ENCODE results near the gene RPS6KC1.

DNA sequence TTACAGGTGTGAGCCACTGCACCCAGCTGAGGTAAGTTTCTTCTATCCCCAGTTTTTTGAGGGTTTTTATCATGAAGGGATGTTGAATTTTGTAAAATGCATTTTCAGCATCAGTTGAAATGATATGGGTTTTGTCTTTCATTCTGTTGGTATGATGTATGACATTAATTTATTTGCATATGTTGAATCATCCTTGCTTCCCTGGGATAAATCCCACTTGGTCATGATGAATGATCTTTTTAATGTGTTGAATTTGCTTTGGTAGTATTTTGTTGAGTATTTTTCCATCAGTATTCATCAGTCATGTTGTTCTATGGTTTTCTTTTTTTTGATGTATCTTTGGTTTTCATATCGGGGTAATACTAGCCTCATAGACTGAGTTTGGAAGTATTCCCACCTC lies 141.0 kb downstream of the RPS6KC1 start:
- TF ChIP-seq POLR2A (IDR thresholded peaks at IDR 0.05) = no peak
- TF ChIP-seq, protein P1, sequence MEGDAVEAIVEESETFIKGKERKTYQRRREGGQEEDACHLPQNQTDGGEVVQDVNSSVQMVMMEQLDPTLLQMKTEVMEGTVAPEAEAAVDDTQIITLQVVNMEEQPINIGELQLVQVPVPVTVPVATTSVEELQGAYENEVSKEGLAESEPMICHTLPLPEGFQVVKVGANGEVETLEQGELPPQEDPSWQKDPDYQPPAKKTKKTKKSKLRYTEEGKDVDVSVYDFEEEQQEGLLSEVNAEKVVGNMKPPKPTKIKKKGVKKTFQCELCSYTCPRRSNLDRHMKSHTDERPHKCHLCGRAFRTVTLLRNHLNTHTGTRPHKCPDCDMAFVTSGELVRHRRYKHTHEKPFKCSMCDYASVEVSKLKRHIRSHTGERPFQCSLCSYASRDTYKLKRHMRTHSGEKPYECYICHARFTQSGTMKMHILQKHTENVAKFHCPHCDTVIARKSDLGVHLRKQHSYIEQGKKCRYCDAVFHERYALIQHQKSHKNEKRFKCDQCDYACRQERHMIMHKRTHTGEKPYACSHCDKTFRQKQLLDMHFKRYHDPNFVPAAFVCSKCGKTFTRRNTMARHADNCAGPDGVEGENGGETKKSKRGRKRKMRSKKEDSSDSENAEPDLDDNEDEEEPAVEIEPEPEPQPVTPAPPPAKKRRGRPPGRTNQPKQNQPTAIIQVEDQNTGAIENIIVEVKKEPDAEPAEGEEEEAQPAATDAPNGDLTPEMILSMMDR (IDR thresholded peaks at IDR 0.05) = no peak

Data from sigmoid colon (tissue), 3 donors.